Loucy (cell line): ENCODE data around the gene TRIM67.

Source experiments
- EZH2phosphoT487 ChIP-seq: fragments of 200-600 bp; IDR thresholded peaks from 2 replicates; pipeline ENCODE4 v1.6.1; 2018; ENCODE audit warnings: antibody characterized with exemption, mild to moderate bottlenecking, moderate library complexity, borderline replicate concordance
- TF ChIP-seq, protein P1 (sequence below): fragments of 200-600 bp; sonication (generic); conservative IDR thresholded peaks from 2 replicates; pipeline ENCODE4 v1.5.1; 2014; ENCODE audit warnings: mild to moderate bottlenecking, antibody characterized with exemption, low read length

DNA sequence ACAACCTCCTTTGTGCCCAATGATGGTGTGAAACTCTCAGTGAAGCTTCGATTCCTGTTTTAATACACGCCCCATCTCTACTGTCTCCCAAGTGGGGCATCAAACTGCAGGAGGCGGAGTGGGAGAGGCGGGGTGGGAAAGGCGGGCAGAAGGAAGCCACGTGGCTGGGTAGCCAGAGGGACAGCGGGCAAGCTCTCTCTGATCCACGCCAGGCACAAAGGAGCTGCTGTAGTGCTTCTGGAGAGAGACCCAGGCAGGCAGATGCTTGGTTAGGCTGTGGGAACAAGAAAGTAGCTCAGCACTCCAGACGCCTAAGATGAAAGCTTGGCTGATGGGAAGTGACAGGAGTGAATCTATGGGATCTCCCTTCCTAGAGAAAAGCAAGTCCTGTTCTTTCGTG, 25.7 kb downstream of the TRIM67 start:
- TF ChIP-seq, protein P1, sequence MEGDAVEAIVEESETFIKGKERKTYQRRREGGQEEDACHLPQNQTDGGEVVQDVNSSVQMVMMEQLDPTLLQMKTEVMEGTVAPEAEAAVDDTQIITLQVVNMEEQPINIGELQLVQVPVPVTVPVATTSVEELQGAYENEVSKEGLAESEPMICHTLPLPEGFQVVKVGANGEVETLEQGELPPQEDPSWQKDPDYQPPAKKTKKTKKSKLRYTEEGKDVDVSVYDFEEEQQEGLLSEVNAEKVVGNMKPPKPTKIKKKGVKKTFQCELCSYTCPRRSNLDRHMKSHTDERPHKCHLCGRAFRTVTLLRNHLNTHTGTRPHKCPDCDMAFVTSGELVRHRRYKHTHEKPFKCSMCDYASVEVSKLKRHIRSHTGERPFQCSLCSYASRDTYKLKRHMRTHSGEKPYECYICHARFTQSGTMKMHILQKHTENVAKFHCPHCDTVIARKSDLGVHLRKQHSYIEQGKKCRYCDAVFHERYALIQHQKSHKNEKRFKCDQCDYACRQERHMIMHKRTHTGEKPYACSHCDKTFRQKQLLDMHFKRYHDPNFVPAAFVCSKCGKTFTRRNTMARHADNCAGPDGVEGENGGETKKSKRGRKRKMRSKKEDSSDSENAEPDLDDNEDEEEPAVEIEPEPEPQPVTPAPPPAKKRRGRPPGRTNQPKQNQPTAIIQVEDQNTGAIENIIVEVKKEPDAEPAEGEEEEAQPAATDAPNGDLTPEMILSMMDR: no peak
- no peak for TF ChIP-seq EZH2phosphoT487
